Germinal center (tissue), 1 donor: Measurements from ENCODE around the gene ZC3H18.

Source experiments
- DNase-seq: peaks from one replicate; pipeline ENCODE4 v3.0.0; 2012; ENCODE audit warnings: mixed read lengths, low spot score

The ZC3H18 gene

DNA sequence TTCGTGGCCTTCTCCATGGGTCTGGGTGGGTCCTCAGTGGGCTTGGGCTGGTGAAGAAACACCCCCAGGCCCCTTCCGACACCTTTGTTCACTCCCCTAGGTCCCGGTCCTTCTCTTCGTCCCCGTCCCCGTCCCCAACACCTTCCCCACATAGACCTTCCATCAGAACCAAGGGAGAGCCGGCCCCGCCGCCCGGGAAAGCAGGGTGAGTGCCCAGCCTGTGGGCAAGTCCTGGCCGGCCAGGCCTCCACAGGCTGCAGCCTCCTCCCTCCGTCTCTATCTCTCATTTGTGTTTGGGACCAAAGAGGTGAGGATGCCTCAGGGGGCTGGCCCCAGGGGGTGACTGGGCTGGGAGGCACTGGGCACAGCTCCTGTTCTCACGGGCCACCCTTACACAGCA is 53.7 kb downstream of the ZC3H18 start:
- no peak for DNase-seq

DNA sequence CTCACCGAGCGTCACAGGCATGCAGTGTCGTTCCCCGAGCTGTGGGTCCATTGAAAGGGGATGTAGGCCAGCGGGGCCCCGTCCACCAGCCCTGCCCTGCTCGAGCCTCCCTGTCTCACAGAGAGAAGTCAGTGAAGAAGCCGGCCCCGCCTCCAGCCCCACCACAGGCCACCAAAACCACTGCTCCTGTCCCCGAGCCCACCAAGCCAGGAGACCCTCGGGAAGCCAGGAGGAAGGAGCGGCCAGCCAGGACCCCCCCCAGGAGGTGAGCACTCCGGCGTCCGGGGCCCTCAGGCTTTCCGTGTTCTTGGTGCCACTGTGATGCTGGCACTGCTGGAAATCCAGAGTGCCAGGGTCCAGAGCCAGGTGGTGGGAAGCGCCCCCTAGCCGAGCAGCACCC is 54.3 kb downstream of the ZC3H18 start:
- DNase-seq, result no peak

DNA sequence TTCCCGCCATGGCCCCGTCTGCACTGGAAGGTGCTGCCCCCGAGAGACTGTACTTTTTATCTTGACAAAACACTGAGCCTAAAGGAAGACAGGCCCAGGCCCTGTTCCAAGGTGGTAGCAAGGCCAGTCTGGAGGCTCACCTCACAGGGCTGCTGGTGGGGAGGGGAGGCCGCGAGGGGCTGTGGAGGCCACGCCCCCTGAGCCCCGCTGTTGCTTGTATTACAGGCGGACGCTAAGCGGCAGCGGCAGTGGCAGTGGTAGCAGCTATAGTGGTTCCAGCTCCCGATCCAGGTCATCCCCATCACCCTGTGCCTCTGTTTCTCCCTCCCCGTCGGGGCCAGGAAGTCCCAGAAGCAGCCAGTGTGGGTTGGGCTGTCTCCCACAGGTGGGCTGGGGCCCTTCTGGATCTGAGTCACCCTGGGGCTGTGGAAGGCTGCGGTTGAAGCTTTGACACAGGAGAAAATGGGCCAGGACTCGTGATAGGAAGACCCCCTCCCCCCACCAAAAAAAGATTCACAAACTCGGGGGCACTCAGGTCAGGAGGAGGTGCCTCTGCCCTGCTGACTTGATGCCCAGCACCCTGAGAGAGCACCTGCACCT is 54.9 kb downstream of the ZC3H18 start:
- DNase-seq, result no peak

DNA sequence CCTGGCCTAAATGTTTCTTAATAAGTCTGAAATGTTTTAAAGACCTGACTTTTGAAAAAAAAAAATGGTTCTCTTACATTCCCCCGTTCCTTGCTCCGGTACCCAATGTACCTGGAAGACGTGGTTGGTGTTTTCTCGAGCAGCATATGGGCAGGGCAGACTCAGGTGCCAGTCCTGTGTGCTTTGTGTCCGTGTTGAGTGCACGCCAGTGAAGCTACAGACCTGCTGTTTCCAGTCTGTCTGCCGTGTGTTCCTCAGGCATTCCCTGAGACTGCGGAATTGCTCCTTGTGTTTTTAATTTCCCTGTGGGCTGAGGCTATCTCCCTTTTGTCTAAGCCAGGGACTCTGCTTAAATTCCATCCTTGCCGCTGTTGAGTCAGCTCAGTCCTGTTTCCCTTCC is 56.4 kb downstream of the ZC3H18 start:
- DNase-seq, result no peak

DNA sequence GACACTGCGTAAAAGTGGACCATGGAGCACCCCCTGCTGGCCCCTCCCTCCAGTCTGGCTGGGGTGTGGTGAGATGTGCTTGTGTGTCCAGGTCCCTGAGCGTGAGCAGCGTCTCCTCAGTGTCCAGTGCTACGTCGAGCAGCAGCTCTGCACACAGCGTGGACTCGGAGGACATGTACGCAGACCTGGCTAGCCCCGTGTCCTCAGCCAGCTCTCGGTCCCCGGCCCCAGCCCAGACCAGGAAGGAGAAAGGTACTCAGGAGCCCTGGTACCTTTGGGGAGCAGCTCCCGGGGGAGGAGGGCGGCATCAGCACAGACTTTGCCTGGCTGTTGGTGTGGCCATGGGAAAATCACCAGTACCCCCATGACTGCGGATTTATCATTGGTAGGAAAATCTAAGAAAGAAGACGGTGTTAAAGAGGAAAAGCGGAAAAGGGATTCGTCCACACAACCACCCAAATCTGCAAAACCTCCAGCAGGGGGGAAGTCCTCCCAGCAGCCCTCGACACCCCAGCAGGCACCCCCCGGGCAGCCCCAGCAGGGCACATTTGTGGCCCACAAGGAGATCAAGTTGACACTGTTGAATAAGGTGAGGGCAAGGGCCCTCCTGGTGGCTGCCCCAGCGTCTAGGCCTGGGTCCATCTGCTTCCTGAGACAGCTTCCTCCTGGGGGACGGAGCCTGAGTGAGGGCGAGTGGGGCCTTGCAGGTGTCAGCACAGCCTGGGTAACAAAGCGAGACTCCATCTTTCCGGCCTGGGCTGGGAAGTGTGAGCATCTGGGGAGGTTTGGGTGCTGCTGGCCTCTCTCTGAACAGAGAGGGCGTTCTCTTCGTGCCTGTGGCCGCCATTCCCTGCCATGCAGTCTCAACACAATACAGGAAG is 57.6 kb downstream of the ZC3H18 start:
- no peak for DNase-seq

DNA sequence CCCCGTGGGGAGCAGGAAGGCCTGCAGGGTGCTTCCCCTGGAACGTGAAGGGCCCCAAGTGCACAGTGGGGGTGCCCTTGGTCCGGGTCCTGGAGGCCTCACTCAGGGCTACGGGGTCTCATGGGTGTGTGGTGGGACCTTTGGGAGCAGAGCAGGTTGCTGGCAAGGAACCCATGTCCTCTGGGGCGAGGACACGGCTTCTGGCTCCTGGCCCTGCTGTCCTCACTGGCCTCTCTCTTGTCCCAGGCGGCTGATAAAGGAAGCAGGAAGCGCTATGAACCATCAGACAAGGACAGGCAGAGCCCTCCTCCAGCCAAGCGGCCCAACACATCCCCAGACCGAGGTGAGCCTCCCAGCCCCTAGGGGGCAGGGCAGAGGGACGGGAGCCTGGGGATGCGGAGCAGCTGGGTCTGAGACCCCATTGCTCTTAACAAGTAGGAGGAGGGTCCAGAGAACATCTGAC is 58.3 kb downstream of the ZC3H18 start:
- DNase-seq, result no peak

DNA sequence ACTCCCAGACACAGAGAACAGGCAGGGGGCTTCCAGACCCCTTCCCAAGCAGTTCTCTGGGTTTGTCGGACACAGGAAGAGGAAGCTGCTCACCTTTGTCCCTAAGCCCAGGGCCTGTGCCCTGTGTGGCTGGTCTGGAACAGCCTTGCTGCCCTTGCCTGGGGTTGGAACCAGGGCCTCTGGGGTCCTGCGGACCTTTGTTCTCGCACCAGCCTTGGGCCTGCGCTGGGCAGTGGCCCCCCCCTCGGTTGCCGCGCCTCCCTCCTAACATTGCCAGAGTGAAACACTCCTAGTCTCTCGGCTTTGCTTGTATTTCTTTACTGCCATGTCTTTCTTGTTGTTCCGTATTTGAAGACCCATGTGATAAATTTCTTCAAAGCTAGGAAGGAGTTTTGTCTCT is 59.6 kb downstream of the ZC3H18 start:
- DNase-seq, result no peak

DNA sequence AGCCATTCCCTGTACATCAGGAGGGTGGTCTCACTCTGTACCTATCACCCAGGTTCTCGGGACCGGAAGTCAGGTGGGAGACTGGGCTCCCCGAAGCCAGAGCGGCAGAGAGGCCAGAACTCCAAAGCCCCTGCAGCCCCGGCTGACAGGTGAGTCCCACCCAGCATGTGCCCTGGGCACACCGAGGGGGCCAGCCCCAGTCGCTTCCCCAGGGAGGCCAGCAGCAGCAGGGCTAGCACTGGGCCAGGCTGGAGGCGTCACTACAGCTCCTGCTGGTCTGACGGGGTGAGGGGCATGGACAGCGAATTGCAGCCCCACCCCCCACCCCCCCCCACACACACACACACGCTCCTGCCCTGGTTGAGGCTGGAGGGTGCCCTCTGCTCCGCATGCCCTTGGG is 60.2 kb downstream of the ZC3H18 start:
- DNase-seq, result no peak

DNA sequence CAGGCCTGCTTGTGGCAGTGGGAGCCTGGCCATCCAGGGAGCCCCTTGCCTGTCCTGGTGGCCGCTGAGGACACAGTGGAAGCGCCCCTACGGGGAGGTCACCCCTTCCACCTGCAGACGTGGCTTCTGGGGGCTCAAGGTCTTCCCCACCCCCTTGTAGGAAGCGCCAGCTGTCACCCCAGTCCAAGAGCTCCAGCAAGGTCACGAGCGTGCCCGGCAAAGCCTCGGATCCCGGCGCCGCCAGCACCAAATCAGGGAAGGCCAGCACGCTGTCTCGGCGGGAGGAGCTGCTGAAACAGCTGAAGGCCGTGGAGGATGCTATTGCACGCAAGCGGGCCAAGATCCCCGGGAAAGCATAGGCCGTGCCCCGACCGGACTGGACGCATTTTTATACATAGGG is 60.7 kb downstream of the ZC3H18 start:
- no peak for DNase-seq

DNA sequence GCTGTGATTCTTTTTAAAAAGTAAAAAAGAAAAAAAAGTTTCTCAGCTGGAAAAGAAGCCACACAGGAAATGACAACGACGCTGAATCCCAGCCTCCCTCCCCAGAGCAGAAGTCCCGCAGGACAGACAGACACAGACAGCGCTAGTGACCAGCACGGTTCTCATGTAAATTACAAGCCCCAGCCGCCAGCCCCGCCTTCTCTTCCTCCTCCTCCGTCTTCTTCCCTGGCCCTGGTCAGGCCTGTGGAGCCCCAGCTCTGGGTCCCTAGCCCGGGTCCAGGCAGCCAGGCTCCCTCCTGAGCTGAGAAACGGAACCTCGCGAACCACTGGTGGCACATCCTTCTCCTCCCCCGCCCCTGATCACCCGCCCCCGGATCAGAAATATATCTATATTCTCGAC is 61.2 kb downstream of the ZC3H18 start:
- DNase-seq, result no peak

DNA sequence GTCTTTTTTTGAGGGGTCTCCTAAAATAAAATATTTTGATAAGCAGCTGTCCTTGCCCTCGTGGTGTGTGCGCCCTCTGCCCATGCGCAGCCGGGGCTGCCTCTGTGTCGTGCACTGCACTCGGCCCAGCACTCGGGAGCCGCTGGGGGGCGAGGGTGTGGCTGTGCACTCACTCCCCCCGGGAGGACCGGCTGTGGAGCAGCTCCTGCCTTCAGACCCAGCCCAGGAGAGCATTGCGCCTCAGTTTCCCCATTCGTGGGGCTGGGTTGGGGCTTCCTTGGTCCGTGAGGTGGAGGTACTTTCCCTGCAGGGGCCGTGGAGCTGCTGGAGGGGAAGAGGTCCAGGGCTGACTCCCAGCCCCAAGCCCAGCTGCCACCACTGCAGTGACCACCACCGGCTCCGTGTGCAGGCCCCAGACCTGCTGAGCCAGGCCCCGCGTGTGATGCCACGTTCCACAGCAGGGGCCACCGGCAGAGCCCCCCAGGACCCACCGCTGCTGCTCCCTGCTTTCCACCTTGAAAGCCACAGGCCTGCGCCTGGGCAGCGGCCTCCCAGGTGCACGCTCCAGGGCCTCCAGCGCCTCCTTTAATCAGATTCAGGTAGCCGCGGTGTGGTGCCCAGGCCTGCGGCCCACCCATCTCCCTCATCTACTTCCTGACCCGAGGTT is 61.9 kb downstream of the ZC3H18 start:
- no peak for DNase-seq

DNA sequence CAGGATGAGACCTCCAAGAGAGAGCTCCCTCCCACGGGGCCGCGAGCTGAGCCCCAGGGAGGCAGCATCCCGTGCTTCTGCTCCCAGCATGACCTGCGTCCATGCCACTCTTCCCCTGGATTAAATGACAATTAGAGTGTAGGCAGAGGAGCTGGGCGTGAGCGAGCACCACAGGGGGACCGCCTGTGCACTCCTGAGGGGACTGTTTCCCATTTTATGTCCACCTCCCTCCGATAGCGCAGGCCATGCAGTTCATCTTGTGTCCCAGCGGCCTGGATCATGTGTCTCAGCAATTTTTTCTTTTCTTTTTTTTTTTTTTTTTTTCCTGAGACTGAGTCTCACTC is 62.4 kb downstream of the ZC3H18 start:
- no peak for DNase-seq

DNA sequence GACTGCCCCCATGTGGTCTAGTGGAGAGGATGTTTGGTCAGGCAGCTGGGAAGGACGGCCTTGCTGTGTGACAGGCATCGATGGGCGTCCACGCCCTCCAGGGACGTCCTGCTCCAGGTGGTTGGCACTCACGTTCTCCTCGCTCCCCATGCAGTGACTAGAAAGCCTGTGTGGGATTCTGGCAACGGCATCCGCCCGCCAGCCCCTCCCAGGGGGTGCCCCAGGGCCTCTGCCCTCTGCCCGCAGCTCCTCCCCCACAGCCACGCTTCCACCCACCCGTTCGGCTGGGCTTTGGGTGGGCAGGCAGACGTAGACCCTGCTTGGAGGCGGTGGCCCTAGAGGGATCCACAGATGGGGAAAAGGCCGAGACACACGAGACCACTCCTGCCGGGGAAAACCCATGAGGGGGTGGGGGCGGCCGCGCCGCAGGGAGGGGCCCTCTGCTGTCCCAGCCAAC is 63.5 kb downstream of the ZC3H18 start:
- peak; percentile 74 for DNase-seq

DNA sequence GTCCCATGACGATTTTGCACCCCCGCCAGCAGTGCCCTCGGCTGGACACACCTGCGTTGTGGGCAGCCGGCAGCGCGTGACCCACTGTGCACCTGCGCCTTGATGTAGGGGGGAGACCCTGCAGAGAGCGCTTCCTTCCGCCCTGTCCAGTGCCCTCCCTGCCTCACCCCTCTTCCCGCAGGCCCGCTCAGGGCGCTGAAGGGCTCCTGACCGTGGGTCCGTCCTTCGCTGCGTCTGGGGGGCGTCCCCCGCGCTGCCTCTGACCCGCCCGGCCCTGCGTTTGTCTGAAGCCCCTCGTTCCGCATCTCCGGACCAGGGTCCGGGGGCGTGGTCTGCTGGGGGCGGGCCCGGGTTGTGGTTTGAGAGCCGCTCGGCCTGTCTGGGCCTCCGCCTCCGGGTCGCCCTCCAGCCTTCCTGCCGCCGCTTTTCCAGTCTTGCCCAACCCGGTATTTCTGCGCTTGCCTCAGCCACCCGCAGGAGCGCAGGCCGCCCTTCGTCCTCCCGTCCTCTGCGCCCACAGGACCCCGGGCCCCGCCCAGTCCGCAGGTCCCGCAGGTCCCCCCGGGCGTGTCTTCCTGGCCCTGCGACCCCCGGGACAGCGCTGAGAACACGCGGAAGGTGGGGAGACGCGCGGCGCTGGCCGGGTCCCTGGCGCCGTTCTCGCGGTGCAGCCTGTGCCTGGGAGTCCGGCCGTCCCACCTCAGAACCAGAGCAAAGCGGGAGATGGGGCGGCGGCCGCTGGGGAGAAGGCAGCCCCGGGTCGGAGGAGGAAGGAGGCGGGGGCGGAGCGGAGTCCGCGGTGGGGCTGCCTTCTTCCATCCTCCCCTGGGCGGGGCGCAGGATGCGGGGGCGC is 64.2 kb downstream of the ZC3H18 start:
- DNase-seq, result peak; percentile 78

DNA sequence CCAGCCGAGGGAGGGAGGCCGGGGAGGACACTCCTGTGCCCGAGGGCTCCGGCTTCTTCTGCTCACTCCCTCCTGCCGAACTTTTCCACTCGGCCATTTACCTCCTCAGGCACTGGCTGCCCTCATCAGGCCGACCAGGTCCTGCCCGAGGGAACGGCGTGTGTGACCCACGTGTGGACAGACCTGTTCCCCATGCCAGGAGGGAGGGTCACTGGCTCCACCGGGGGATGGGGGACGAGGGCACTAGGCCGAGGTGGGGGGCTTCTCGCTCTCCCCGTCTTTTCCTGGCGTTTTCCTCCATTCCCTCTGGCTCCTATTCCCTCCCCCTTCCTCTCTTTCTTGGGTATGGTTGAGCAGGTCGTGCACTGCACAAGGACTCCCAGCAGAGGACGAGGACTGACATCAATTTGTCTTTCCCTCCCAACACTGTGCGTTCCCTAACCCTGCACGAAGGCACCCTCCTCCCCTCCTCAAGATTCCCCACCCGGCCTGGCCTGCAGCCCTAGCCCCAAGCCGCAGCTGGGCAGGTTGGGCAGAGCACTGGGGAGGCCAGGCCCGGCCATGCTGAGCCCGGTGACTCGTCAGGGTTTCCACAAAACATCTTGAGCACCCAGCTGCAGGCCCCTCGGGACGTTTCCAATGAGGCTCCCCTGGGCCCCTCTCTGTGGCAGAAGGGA is 64.9 kb downstream of the ZC3H18 start:
- DNase-seq, result peak; percentile 38

DNA sequence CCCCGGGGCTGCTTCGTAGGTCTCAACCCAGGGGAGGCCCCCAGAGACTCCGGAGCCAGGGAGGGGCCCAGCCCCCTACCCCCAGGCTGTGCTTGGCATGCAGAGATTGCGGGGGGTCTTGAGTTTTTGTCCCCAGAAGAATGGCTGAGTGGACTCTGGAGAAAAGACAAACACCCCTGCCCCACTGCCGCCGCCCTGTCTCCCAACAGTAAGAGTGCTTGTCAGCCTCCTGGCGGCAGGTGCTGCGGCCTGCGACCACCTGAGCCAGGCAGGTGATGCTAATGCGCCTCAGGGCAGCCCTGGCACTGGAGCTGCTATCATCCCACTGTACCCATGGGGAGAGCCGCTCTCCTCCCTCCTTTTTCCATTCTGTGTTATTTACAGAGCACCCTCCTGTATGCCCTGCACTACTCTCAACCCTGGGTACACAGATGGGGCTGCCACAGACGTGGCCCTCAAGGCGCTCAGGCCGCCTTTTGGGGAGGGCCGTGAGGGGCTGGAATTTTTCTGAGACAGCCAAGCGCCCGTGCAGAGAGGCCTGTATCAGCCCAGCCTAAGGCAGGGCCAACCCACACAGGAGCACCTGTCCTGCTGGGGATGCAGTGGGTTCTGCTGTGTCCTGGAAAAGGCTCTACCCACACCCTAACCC is 65.6 kb downstream of the ZC3H18 start:
- DNase-seq, result peak; percentile 24

DNA sequence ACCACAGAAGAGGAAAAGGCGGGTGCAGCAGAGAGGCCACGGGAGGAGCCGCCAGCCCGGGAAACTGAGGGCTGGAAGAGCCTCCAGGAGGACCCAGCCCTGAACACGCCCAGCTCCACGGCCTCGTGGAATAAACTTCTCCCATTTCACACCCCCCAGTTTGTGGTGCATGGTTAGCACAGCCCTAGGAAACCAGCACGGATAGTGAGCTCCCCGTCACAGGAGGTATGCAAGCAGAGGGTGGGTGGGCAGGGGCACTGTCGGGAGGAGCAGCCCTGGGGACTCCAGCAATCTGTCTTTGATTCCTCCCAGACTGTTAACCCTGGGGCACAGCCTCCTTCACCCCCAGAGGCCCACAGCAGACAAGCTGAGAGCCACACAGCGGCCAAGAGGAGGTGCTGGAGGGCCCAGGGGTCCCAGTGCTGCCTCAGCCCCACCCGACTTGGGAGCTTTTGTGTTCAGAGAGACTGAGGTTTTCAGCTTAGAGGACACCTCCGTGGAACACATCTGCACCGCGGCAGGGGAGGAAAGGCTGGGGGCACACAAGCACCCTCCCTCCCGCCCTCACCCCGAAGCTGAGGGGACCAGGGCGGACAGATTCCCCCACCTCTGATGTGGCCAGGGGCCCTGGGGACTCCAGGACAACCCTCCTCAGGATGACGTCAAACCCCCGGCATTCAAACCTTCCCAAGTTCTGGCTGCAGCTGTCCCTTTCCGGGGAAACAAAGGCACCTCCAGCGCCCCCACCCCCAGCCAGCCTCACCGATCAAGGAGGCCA is 66.5 kb downstream of the ZC3H18 start:
- no peak for DNase-seq

DNA sequence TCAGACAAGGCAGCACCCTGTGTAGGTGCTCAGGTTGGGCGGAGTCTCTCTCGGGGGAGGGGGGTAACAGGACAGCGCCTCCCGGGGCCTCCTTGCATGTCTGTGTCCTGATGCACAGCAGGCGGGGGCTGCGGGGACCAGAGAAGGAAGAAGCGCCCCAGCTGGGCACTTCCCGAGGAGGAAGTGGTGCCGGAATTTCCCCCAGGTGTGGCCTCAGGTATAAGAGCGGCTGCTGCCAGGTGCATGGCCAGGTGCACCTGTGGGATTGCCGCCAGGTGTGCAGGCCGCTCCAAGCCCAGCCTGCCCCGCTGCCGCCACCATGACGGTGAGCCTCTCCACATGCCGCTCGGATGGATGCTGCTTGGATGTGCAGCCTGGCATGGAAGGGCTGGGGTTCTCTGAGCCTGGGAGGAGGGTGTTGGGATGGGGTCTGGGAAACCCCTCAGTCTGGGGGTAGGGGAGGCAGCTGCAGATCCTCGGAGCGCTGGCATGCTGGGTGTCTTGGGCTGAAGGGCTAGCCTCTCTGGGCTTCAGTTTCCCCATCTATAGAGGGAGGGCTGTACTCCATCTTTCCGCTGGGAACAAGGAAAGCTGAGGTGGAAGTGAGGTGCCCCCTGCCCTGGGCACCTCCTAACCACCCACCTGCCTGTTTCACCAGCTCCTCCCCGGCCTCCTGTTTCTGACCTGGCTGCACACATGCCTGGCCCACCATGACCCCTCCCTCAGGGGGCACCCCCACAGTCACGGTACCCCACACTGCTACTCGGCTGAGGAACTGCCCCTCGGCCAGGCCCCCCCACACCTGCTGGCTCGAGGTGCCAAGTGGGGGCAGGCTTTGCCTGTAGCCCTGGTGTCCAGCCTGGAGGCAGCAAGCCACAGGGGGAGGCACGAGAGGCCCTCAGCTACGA is 68.4 kb downstream of the ZC3H18 start, which contains the start of gene IL17C:
IL17C (plus strand) TSS at position 250 of the 908 bp plus-strand sequence; CDS start at position 320, 70 bp downstream.
- peak; percentile 47 for DNase-seq
